HepG2 (cell line): ENCODE measurements around the gene LILRB5. TPM values are rescaled to one million over a fixed set of nuclear protein-coding genes. Genes with fewer than 3 reads are reported as not detected.

Source experiments
- AKAP8 ChIP-seq: sonication (generic); formaldehyde crosslinking; IDR thresholded peaks from 2 replicates; pipeline ENCODE4 v1.5.1; 2020; ENCODE audit warnings: mild to moderate bottlenecking, missing genetic modification reagents
- ARID2 ChIP-seq: sonication (generic); formaldehyde crosslinking; IDR thresholded peaks from 2 replicates; pipeline ENCODE4 v1.8.1; 2022; ENCODE audit warnings: mild to moderate bottlenecking, missing genetic modification reagents, borderline replicate concordance
- HNF1B ChIP-seq: sonication (generic); formaldehyde crosslinking; IDR thresholded peaks from 2 replicates; pipeline ENCODE4 v1.5.1; 2020; ENCODE audit warnings: mild to moderate bottlenecking, moderate library complexity, missing genetic modification reagents
- MAFG ChIP-seq: sonication (generic); formaldehyde crosslinking; IDR thresholded peaks from 2 replicates; pipeline ENCODE4 v1.5.1; 2020; ENCODE audit warnings: mild to moderate bottlenecking, missing genetic modification reagents
- MAFK ChIP-seq, 2 experiments: IDR thresholded peaks in 1 of 2; conservative IDR thresholded peaks in 1 of 2; 2 replicates each; pipeline ENCODE4 v1.6.1; 2011; ENCODE audit warnings: improper control_type of control experiment in 2 of 2, low read length in 2 of 2
- MATR3 ChIP-seq: sonication (generic); formaldehyde crosslinking; IDR thresholded peaks from 2 replicates; pipeline ENCODE4 v1.4.0; 2020; ENCODE audit warnings: missing genetic modification reagents
- MXD4 ChIP-seq: IDR thresholded peaks from 2 replicates; pipeline ENCODE4 v1.6.1; 2016; ENCODE audit warnings: mild to moderate bottlenecking, missing biosample characterization, missing genetic modification reagents
- MYPOP ChIP-seq: sonication (generic); formaldehyde crosslinking; IDR thresholded peaks from 2 replicates; pipeline ENCODE4 v1.8.1; 2023; ENCODE audit warnings: mild to moderate bottlenecking, moderate library complexity, missing genetic modification reagents
- NR2F6 ChIP-seq, 2 experiments: IDR thresholded peaks; 2 replicates each; pipeline ENCODE4 v1.6.1; 2016; ENCODE audit warnings: antibody characterized with exemption in 1 of 2, mild to moderate bottlenecking in 1 of 2
- REPIN1 ChIP-seq: sonication (generic); formaldehyde crosslinking; IDR thresholded peaks from 2 replicates; pipeline ENCODE4 v1.8.0; 2022; ENCODE audit warnings: missing genetic modification reagents, low read depth, mild to moderate bottlenecking, borderline replicate concordance
- RXRB ChIP-seq: IDR thresholded peaks from 2 replicates; pipeline ENCODE4 v1.6.1; 2016; ENCODE audit warnings: borderline replicate concordance, missing genetic modification reagents, missing compliant biosample characterization
- TARDBP ChIP-seq: sonication (generic); formaldehyde crosslinking; IDR thresholded peaks from 2 replicates; pipeline ENCODE4 v1.8.0; 2022; ENCODE audit warnings: mild to moderate bottlenecking, missing genetic modification reagents
- TBX2 ChIP-seq: sonication (generic); formaldehyde crosslinking; IDR thresholded peaks from 2 replicates; pipeline ENCODE4 v1.5.0; 2020; ENCODE audit warnings: missing genetic modification reagents, mild to moderate bottlenecking, borderline replicate concordance
- THAP11 ChIP-seq: IDR thresholded peaks from 2 replicates; pipeline ENCODE4 v1.6.1; 2016; ENCODE audit warnings: missing biosample characterization, missing genetic modification reagents
- ZBED4 ChIP-seq: sonication (generic); formaldehyde crosslinking; IDR thresholded peaks from 2 replicates; pipeline ENCODE4 v1.4.0; 2020; ENCODE audit warnings: missing genetic modification reagents, borderline replicate concordance
- ZFP36 ChIP-seq: fragments of 150-350 bp; IDR thresholded peaks from 2 replicates; pipeline ENCODE4 v1.6.1; 2018; ENCODE audit warnings: borderline replicate concordance, low read length, low read depth; ENCODE audit not compliant: partially characterized antibody
- ZNF382 ChIP-seq: sonication (generic); formaldehyde crosslinking; IDR thresholded peaks from 2 replicates; pipeline ENCODE4 v1.5.0; 2020; ENCODE audit warnings: missing genetic modification reagents, mild to moderate bottlenecking, borderline replicate concordance
- ZNF615 ChIP-seq: sonication (generic); formaldehyde crosslinking; IDR thresholded peaks from 2 replicates; pipeline ENCODE4 v1.5.0; 2020; ENCODE audit warnings: mild to moderate bottlenecking, missing genetic modification reagents, borderline replicate concordance
- polyA plus RNA-seq, 8 experiments: library from polyadenylated mRNA; depleted of rRNA in 3 of 8; stranded (reverse) in 7 of 8; unstranded in 1 of 8; fragments of >200 nt; fragmentation: Illumina TruSeq in 4 of 8; extraction: Trizol in 4 of 8; gene quantifications; 2 replicates each; pipeline versions ENCODE4 v1.2.1 to v1.2.3, GENCODE V29; 2011 to 2016; ENCODE audit warnings: low read depth in 4 of 8, missing spikeins in 1 of 8, mixed read lengths in 1 of 8; ENCODE audit not compliant: insufficient read depth in 1 of 8
- total RNA-seq, 5 experiments: library from RNA; depleted of rRNA; stranded (reverse); fragments of >200 nt; fragmentation: Illumina TruSeq; extraction: Trizol; gene quantifications; 2 replicates each; pipeline ENCODE4 v1.2.3, GENCODE V29; 2016; ENCODE audit warnings: low read depth in 1 of 5

The LILRB5 gene
- total and polyA plus RNA-seq, 2 of the 13 experiments (the other 11 are each of a cell fraction or from before 2014, with no cell fraction given), result not detected

- 0 out of 2 replicates have a peak, but pooled peaks have one; percentile 17 for TF ChIP-seq HNF1B (CRISPR knock-in tag)
- TF ChIP-seq MAFK (conservative IDR thresholded peaks at IDR 0.05 in 1 of 2, IDR thresholded peaks at IDR 0.05 in 1 of 2; ENCODE audit: low read length in 2 of 2), result no peak
- TF ChIP-seq MYPOP (CRISPR knock-in tag), result peak; percentile 67; the same call in 1 of the 2 replicates
- TF ChIP-seq MXD4 (CRISPR knock-in tag), result peak; percentile 45; the same call in 1 of the 2 replicates
- TF ChIP-seq NR2F6 (IDR thresholded peaks at IDR 0.05), result no peak
- TF ChIP-seq NR2F6 (CRISPR knock-in tag; IDR thresholded peaks at IDR 0.05), result peak; percentile 32; the same call in 1 of the 2 replicates
- TF ChIP-seq THAP11, result 0 out of 2 replicates have a peak, but pooled peaks have one; percentile 20
- TF ChIP-seq MAFG, result no peak
- no peak for TF ChIP-seq TARDBP (CRISPR knock-in tag)
- peak; percentile 51; the same call in 1 of the 2 replicates for TF ChIP-seq RXRB (CRISPR knock-in tag)
- no peak for TF ChIP-seq ZFP36
- TF ChIP-seq ZBED4 (CRISPR knock-in tag), result no peak
- TF ChIP-seq TBX2 (CRISPR knock-in tag), result peak; percentile 47; the same call in 1 of the 2 replicates
- TF ChIP-seq REPIN1, result no peak
- no peak for TF ChIP-seq ZNF615 (CRISPR knock-in tag)
- TF ChIP-seq MATR3 (CRISPR knock-in tag), result no peak
- TF ChIP-seq ZNF382 (CRISPR knock-in tag), result no peak
- peak; percentile 66; the same call in 1 of the 2 replicates for TF ChIP-seq ARID2 (CRISPR knock-in tag)
- no peak for TF ChIP-seq AKAP8 (CRISPR knock-in tag)
Measured at GRCh38 chr19:54207983-54208783, 48.9 kb downstream of the LILRB5 start (continued).
